DND-41 (cell line): ENCODE data around the gene SERPINA3.
"Not testable (repeated sequence)": the region's sequence is repeated elsewhere in the genome, so short reads cannot be mapped to it uniquely, and the experiment has no call there.

Experiments used
- ATAC-seq: fragments of 200-7000 bp; cut with Tn5 transposase; 3 replicates; pipeline ENCODE4 v1.9.1; 2021; ENCODE audit warnings: low read depth; ENCODE audit not compliant: insufficient read depth
- DNase-seq: peaks from one replicate; pipeline ENCODE4 v3.0.0-alpha.2; 2020
- H2AFZ ChIP-seq: 2 replicates; pipeline ENCODE4 v1.6.0; 2012; ENCODE audit warnings: low read depth, low read length
- H3K27ac ChIP-seq: 2 replicates; pipeline ENCODE4 v1.5.1; 2012; ENCODE audit warnings: low read length, inconsistent platforms
- H3K27me3 ChIP-seq: fragments of 200-600 bp; sonication (generic); 2 replicates; pipeline ENCODE4 v1.6.0; 2012; ENCODE audit warnings: low read length, mild to moderate bottlenecking, inconsistent platforms; ENCODE audit not compliant: insufficient read depth, poor library complexity
- H3K36me3 ChIP-seq: 2 replicates; pipeline ENCODE4 v1.5.1; 2012; ENCODE audit warnings: low read length, inconsistent platforms; ENCODE audit not compliant: insufficient read depth
- H3K4me1 ChIP-seq: 2 replicates; pipeline ENCODE4 v1.5.1; 2012; ENCODE audit warnings: mild to moderate bottlenecking, low read length; ENCODE audit not compliant: insufficient read depth
- H3K4me2 ChIP-seq: 2 replicates; pipeline ENCODE4 v1.6.0; 2012; ENCODE audit warnings: mild to moderate bottlenecking, moderate library complexity, low read length, inconsistent platforms; ENCODE audit not compliant: insufficient read depth
- H3K4me3 ChIP-seq, 2 experiments: fragments of 200-600 bp in 1 of 2; shearing (Covaris generic) in 1 of 2; 2 replicates each; pipeline ENCODE4 v1.5.1; 2012 to 2016; ENCODE audit warnings: inconsistent platforms in 2 of 2, low read length in 2 of 2, mild to moderate bottlenecking in 2 of 2, low read depth in 1 of 2, moderate library complexity in 1 of 2
- H3K79me2 ChIP-seq: 2 replicates; pipeline ENCODE4 v1.6.0; 2012; ENCODE audit warnings: low read length, inconsistent platforms; ENCODE audit not compliant: insufficient read depth
- H3K9ac ChIP-seq: 2 replicates; pipeline ENCODE4 v1.6.0; 2012; ENCODE audit warnings: low read depth, mild to moderate bottlenecking, inconsistent platforms, low read length, moderate library complexity
- H3K9me3 ChIP-seq: 2 replicates; pipeline ENCODE4 v1.5.1; 2012; ENCODE audit warnings: low read length, moderate library complexity, mild to moderate bottlenecking, inconsistent platforms; ENCODE audit not compliant: insufficient read depth, severe bottlenecking
- H4K20me1 ChIP-seq: 2 replicates; pipeline ENCODE4 v1.6.0; 2012; ENCODE audit warnings: low read length; ENCODE audit not compliant: insufficient read depth
- CTCF ChIP-seq: IDR thresholded peaks from 2 replicates; pipeline ENCODE4 v1.5.1; 2012; ENCODE audit warnings: borderline replicate concordance, low read length, moderate library complexity, mild to moderate bottlenecking; ENCODE audit not compliant: poor library complexity, severe bottlenecking; ENCODE audit errors: extremely low read depth
- EZH2 ChIP-seq: IDR thresholded peaks from 3 replicates; pipeline ENCODE4 v1.6.1; 2012; ENCODE audit warnings: borderline replicate concordance, low read depth, mild to moderate bottlenecking, moderate library complexity, low read length, inconsistent platforms; ENCODE audit not compliant: severe bottlenecking

SERPINA3 gene

DNA sequence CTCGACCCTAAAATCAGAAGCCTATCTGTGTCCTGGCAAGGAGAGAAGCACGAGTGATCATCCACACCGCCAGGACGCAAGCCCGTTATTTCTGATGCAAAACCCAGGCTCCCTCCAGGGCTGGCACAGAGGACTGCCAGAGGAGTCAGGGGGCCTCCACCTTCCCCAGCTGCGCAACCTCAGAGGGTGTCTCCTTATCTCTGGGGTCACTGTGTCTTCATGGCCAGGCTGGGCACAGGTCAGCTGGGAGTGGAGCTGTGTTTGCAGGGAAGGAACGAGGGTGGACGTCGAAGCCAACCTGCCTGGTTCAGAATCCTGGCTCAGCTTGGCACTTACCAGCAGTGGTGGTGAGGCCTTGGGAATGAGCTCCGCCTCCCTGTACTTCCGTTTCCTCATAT, 12.0 kb upstream of the SERPINA3 start:
- ATAC-seq (no peak), DNase-seq (no peak)
- no peak overlapping the region for H3K9ac ChIP-seq
- H3K27ac ChIP-seq: no peak overlapping the region
- TF ChIP-seq CTCF (no peak), EZH2 (no peak)
- H3K9me3 ChIP-seq: no peaks in the 10 kb centered on the region
- H3K36me3 ChIP-seq: no peaks in the 10 kb centered on the region
- H3K27me3 ChIP-seq: no peaks in the 10 kb centered on the region
- H3K79me2 ChIP-seq: no peaks in the 10 kb centered on the region
- no peaks in the 10 kb centered on the region for H4K20me1 ChIP-seq
- no peak overlapping the region for H2AFZ ChIP-seq
- H3K4me1 ChIP-seq: no peaks in the 10 kb centered on the region
- no peak overlapping the region for H3K4me3 ChIP-seq
- H3K4me2 ChIP-seq: no peak overlapping the region

DNA sequence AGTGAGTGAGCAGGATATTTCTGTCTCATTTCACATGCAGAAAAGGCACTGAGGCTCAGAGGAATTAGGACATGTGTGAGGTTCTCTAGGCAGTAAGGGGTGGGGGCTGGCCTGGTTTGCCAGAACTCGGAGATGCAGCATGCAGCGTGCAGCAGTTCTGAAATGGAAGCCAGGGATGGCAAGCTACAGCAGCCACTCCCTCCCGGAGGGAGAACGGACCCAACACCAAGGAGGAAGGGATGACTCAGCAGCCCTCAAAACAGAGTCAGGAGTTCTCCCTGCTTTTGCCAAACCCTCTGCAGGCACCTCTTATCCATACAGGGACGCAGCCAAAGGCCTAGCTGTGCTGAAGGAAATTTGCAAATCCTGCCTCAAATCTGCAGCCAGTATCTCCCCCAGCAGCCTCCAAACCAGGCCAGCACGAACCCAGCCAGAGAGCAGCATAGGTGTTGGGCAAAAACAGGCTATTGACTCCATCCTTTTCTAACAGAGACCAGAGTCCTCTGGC, 10.3 kb upstream of the SERPINA3 start:
- H3K4me2 ChIP-seq: no peak overlapping the region
- no peak overlapping the region for H3K27ac ChIP-seq
- no peaks in the 10 kb centered on the region for H3K27me3 ChIP-seq
- no peak overlapping the region for H2AFZ ChIP-seq
- no peak overlapping the region for H3K4me3 ChIP-seq
- no peaks in the 10 kb centered on the region for H3K36me3 ChIP-seq
- H3K79me2 ChIP-seq: no peaks in the 10 kb centered on the region
- no peak for DNase-seq
- no peaks in the 10 kb centered on the region for H3K9me3 ChIP-seq
- no peaks in the 10 kb centered on the region for H4K20me1 ChIP-seq
- no peak overlapping the region for H3K9ac ChIP-seq
- ATAC-seq: no peak
- TF ChIP-seq EZH2 (no peak), CTCF (no peak)
- H3K4me1 ChIP-seq: no peaks in the 10 kb centered on the region

DNA sequence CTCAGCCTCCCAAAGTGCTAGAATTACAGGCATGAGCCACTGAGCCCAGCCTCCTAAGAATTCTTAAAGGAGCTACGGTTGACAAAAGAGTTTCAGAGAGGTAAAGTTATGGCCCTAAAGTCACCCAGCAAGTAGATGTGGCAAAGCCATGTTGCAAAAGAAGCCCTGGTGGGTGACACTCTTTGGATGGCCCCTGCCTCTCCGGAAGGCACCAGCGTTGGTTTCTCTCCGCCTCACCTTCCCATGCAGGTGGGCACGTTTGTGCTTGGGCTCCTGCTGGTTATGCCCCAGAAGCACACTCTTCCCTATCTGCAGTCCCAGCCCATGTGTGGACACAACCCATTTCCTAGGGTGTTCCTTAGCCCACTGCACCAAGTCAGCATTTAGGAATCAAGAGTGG, 9.5 kb upstream of the SERPINA3 start:
- H3K4me2 ChIP-seq: no peak overlapping the region
- H3K9ac ChIP-seq: no peak overlapping the region
- no peak for DNase-seq
- H3K9me3 ChIP-seq: no peaks in the 10 kb centered on the region
- H3K79me2 ChIP-seq: no peaks in the 10 kb centered on the region
- H3K27me3 ChIP-seq: no peaks in the 10 kb centered on the region
- no peaks in the 10 kb centered on the region for H4K20me1 ChIP-seq
- no peaks in the 10 kb centered on the region for H3K36me3 ChIP-seq
- no peak overlapping the region for H3K4me3 ChIP-seq
- H3K4me1 ChIP-seq: no peaks in the 10 kb centered on the region
- TF ChIP-seq CTCF (no peak), EZH2 (no peak)
- no peak overlapping the region for H3K27ac ChIP-seq
- H2AFZ ChIP-seq: no peak overlapping the region
- no peak for ATAC-seq

DNA sequence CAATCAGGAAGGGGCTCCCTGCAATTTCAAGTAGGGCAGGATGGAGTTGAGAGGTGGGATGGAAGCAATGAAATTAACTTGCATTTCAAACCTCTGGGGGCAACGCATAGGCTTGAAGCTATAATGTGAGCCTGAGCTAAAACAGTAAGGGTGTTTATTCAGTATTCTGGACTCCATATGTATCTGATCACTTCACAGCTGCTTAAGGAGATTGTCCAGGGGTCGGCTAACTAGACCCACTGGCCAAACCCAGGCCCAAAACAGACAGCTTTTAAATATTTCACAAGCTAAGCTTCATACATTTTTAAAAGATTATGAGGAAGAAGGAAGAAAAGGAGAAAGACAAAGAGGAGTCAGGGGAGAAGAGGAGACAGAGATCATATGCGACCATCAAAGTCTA, 6.8 kb upstream of the SERPINA3 start:
- Histone ChIP-seq H3K27ac (no peak overlapping the region), H2AFZ (no peak overlapping the region)
- TF ChIP-seq CTCF: no peak
- no peak for TF ChIP-seq EZH2

DNA sequence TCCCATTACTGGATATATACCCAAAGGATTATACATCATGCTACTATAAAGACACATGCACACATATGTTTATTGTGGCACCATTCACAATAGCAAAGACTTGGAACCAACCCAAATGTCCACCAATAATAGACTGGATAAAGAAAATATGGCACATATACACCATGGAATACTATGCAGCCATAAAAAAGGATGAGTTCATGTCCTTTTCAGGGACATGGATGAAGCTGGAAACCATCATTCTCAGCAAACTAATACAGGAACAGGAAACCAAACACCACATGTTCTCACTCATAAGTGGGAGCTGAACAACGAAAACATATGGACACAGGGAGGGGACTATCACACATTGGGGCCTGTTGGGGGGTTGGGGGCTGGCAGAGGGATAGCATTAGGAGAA, 3.2 kb upstream of the SERPINA3 start:
- not testable (repeated sequence) for H3K9me3 ChIP-seq, DNase-seq, H3K4me2 ChIP-seq, H3K4me1 ChIP-seq, ATAC-seq, H3K4me3 ChIP-seq, H3K27ac ChIP-seq, H2AFZ ChIP-seq, H4K20me1 ChIP-seq, H3K27me3 ChIP-seq, H3K36me3 ChIP-seq, H3K79me2 ChIP-seq, H3K9ac ChIP-seq

More for the DNA sequence above, 6.8 kb upstream of the SERPINA3 start:
- no peaks in the 10 kb centered on the region for H3K9me3 ChIP-seq
- no peak for DNase-seq
- ATAC-seq: no peak
- no peak overlapping the region for H3K9ac ChIP-seq
- no peaks in the 10 kb centered on the region for H3K79me2 ChIP-seq
- H4K20me1 ChIP-seq: no peaks in the 10 kb centered on the region
- no peaks in the 10 kb centered on the region for H3K4me1 ChIP-seq
- H3K27me3 ChIP-seq: no peaks in the 10 kb centered on the region
- no peaks in the 10 kb centered on the region for H3K36me3 ChIP-seq
- H3K4me3 ChIP-seq: no peak overlapping the region
- H3K4me2 ChIP-seq: no peak overlapping the region
